Activated CD4-positive, alpha-beta T cell treated with anti-CD3 and anti-CD28 coated beads, Interleukin-2, amount 10 ng/mL, durations not matched to agents 24 days and 14 days (primary cell): Measurements from ENCODE around the gene HDAC1. TPM values are rescaled to one million over a fixed set of nuclear protein-coding genes. Genes with fewer than 3 reads are reported as not detected.
A peak's percentile ranks its signal among the peaks of the same experiment; 100 is the strongest.
"Not testable (repeated sequence)": the region's sequence is repeated elsewhere in the genome, so short reads cannot be mapped to it uniquely, and the experiment has no call there.

ENCODE experiments used
- DNase-seq: peaks from one replicate; pipeline ENCODE4 v3.0.0; 2022
- H3K27ac Mint-ChIP-seq: one replicate; pipeline ENCODE4 v1.8.0; 2022; ENCODE audit warnings: mild to moderate bottlenecking, mixed read lengths
- H3K27me3 Mint-ChIP-seq: one replicate; pipeline ENCODE4 v1.8.0; 2022; ENCODE audit warnings: mixed read lengths
- H3K36me3 Mint-ChIP-seq: one replicate; pipeline ENCODE4 v1.8.0; 2022; ENCODE audit warnings: low read depth, mild to moderate bottlenecking, mixed read lengths
- H3K4me1 Mint-ChIP-seq: one replicate; pipeline ENCODE4 v1.8.0; 2021; ENCODE audit warnings: mixed read lengths
- H3K4me3 Mint-ChIP-seq: one replicate; pipeline ENCODE4 v1.8.0; 2022; ENCODE audit warnings: mild to moderate bottlenecking, moderate library complexity, mixed read lengths
- H3K9me3 Mint-ChIP-seq: one replicate; pipeline ENCODE4 v1.8.0; 2021; ENCODE audit warnings: mixed read lengths
- intact Hi-C: fragments of 100-400 bp; cut with micrococcal nuclease; formaldehyde crosslinking; loops from one replicate; pipeline ENCODE4 v1.15.1; 2023
- total RNA-seq: library from RNA; stranded (reverse); gene quantifications from 2 replicates; pipeline ENCODE4 v1.2.3, GENCODE V29; 2022

The HDAC1 gene
- total RNA-seq, 1 donor from 2014 or later, result 181 TPM

DNA sequence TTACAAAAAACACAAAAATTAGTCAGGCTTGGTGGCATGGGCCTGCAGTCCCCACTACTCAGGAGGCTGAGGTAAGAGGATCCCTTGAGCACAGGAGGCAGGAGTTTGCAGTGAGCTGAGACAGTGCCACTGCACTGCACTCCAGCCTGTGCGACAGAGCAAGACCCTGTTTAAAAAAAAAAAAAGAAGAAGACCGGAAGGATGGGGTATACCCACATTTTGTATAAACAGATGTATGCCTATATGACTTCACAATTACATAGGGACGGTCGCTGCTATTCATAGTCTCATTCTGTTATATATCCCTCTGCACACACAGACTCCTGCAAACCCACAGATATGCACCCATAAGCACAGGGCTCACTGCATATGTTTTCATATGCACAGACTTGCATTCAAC, 28.1 kb upstream of the HDAC1 start:
- Mint-ChIP-seq H3K4me1 (peaks cover 36% of the 10 kb centered on the region), H3K27ac (peak overlapping the region; percentile 76), H3K4me3 (peak overlapping the region; percentile 31), H3K36me3 (peaks cover 38% of the 10 kb centered on the region), H3K27me3 (no peaks in the 10 kb centered on the region), H3K9me3 (no peaks in the 10 kb centered on the region)
- intact Hi-C loops, result loop anchor here (1.0 kb wide), 1 partner anchor 10 kb away; no protein-coding TSS in a partner anchor
- peak; percentile 70 for DNase-seq

DNA sequence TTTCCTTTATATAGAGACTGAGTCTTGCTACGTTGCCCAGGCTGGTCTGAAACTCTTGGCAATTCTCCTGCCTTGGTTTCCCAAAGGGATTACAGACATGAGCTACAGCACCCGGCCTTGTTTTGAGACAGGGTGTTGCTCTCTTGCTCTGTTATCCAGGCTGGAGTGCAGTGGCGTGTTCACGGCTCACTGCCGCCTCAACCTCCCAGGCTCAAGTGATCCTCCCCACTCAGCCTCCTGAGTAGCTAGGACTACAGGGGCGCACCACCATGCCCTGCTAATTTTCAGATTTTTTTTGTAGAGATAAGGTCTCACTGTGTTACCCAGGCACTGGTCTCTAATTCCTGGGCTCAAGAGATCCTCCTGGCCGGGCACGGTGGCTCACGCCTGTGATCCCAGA, 26.0 kb upstream of the HDAC1 start:
- Mint-ChIP-seq H3K4me1 (peaks cover 34% of the 10 kb centered on the region), H3K27me3 (no peaks in the 10 kb centered on the region), H3K27ac (peak overlapping the region; percentile 82), H3K36me3 (peaks cover 31% of the 10 kb centered on the region), H3K9me3 (no peaks in the 10 kb centered on the region), H3K4me3 (peak overlapping the region; percentile 47)
- intact Hi-C loops, result no loop called here
- DNase-seq, result peak; percentile 58

DNA sequence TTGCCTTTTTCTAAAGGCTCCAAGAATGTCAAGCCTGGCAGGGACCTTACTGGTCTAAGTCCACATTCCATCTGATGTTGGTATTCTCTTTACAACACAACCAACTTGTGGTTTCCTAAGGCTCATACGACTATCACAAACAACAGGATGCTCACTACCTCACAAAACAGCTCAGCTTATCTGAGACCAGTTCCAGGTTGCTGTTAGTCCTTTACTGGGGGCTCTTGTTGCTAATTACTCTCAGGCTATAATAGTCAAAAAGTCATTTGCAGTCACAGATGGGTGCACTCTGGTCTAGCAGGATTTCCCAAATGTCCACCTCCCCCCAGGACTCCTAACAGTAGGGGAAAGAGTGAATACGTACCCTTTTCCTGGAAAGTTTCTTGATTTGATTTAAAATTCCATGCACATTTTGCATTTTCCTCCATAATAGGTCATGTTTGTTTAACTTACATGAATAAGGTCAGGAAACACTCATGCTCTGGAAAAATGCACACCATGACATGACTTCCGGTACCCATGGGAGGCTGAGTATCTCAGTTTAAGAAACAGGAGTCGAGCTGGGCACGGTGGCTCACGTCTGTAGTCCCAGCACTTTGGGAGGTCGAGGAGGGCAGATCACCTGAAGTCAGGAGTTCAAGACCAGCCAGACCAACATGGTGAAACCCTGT, 24.8 kb upstream of the HDAC1 start:
- Mint-ChIP-seq H3K27ac (peak overlapping the region; percentile 98), H3K4me3 (peak overlapping the region; percentile 76), H3K36me3 (peaks cover 42% of the 10 kb centered on the region), H3K4me1 (peaks cover 44% of the 10 kb centered on the region), H3K27me3 (no peaks in the 10 kb centered on the region), H3K9me3 (no peaks in the 10 kb centered on the region)
- peak; percentile 75 for DNase-seq
- intact Hi-C loops, result no loop called here

DNA sequence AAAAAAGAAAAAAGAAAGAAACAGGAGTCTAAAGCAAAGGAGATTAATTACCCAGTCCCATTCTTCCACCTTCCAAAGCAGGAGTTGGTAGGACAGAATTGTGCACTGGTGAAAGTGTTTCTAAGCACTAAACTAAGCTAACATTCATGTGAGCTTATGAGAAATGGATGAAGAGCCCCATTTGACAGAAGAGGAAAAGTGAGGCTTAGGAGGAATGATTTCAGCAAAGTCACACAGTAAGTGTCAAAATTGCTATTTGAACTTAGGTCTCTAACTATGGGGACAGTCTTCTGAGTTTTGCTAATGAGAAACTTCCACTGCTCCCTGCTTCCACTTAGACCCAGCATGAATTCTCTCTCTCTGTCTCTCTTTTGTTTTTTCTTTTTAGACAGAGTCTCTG, 22.1 kb upstream of the HDAC1 start:
- no peaks in the 10 kb centered on the region for H3K27me3 Mint-ChIP-seq
- peak overlapping the region; percentile 32 for H3K4me3 Mint-ChIP-seq
- no peak for DNase-seq
- H3K9me3 Mint-ChIP-seq, result no peaks in the 10 kb centered on the region
- H3K4me1 Mint-ChIP-seq, result peaks cover 58% of the 10 kb centered on the region
- peaks cover 53% of the 10 kb centered on the region for H3K36me3 Mint-ChIP-seq
- intact Hi-C loops, result loop anchor here (5.0 kb wide), 1 partner anchor 53 kb away; no protein-coding TSS in a partner anchor
- peak overlapping the region; percentile 73 for H3K27ac Mint-ChIP-seq

DNA sequence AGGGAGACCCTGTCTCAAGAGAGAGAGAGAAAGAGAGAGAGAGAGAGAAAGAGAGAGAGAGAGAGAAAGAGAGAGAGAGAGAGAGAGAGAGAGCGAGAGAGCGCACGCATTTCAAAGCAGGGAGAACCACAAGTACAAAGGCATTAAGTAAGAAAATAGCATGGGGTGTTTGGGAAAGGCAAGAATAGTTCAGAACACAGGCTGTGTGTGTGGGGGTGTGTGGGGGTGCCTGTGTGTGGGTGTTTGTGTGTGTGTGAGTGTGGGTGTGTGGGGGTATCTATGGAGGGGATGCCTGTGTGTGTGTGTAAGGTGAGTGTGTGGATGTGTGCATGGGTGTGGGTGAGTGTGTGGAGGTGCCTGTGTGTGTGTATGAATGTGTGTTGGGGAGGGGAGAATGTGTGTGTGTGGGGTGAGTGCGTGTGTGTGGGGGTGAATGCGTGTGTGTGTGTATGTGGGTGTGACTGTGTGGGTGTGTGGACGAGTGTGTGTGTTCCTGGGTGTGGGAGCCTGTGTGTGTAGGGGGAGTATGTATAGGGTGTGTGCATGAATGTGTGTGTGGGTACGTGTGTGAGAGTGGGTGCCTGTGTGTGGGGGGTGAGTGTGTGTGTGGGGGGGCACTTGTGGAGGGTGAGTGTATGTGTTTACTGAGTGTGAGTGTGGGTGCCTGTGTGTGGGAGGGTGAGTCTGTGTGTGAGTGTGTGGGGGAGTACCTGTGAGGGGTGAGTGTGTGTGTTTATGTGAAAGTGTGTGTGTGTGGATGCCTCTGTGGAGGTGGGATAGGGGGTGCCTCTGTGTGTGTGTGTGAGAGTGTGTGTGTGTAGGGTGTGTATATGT, 19.1 kb upstream of the HDAC1 start:
- peak overlapping the region; percentile 88 for H3K4me3 Mint-ChIP-seq

DNA sequence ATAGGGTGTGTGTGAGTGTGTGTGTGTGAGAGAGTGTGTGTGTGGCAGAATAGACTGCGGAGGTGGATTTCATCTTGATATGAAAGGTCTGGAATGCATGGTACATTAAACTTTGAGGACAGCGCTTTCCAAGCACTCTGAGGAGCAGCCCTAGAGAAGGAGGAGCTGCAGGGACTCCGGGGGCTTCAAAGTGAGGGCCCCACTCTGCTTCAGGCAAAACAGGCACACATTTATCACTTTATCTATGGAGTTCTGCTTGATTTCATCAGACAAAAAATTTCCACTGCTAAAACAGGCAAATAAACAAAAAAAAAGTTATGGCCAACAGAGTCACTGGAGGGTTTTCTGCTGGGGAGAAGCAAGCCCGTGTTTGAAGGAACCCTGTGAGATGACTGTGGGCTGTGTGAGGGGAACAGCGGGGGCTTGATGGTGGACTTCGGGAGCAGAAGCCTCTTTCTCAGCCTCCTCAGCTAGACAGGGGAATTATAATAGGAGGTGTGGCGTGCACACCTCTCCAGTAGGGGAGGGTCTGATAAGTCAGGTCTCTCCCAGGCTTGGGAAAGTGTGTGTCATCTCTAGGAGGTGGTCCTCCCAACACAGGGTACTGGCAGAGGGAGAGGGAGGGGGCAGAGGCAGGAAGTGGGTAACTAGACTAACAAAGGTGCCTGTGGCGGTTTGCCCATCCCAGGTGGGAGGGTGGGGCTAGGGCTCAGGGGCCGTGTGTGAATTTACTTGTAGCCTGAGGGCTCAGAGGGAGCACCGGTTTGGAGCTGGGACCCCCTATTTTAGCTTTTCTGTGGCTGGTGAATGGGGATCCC, 18.3 kb upstream of the HDAC1 start:
- intact Hi-C loops, result loop anchor here (1.0 to 5.0 kb wide), 3 partner anchors 9 to 49 kb away; partner anchors contain the start of gene HDAC1
- H3K4me1 Mint-ChIP-seq, result peaks cover 56% of the 10 kb centered on the region
- DNase-seq, result peak; percentile 88
- peak overlapping the region; percentile 88 for H3K4me3 Mint-ChIP-seq
- peaks cover 66% of the 10 kb centered on the region for H3K36me3 Mint-ChIP-seq
- H3K27ac Mint-ChIP-seq, result peak overlapping the region; percentile 86
- H3K27me3 Mint-ChIP-seq, result no peaks in the 10 kb centered on the region
- H3K9me3 Mint-ChIP-seq, result no peaks in the 10 kb centered on the region

More for the DNA sequence above, 19.1 kb upstream of the HDAC1 start:
- Mint-ChIP-seq H3K9me3 (no peaks in the 10 kb centered on the region), H3K27me3 (no peaks in the 10 kb centered on the region), H3K4me1 (peaks cover 51% of the 10 kb centered on the region), H3K27ac (peak overlapping the region; percentile 86), H3K36me3 (peaks cover 58% of the 10 kb centered on the region)
- intact Hi-C loops, result loop anchor here (1.0 to 5.0 kb wide), 4 partner anchors 8 to 50 kb away; partner anchors contain the start of gene HDAC1
- peak; percentile 75 for DNase-seq

GRCh38 chr1:32274646-32275340, 17.1 kb upstream of the HDAC1 start:
- intact Hi-C loops, result loop anchor here (5.0 kb wide), 1 partner anchor 48 kb away; no protein-coding TSS in a partner anchor

GRCh38 chr1:32275424-32275823, 16.5 kb upstream of the HDAC1 start:
- intact Hi-C loops, result no loop called here
- H3K36me3 Mint-ChIP-seq, result peaks cover 78% of the 10 kb centered on the region
- no peaks in the 10 kb centered on the region for H3K9me3 Mint-ChIP-seq
- peaks cover 55% of the 10 kb centered on the region for H3K4me1 Mint-ChIP-seq
- no peak overlapping the region for H3K27ac Mint-ChIP-seq
- no peak overlapping the region for H3K4me3 Mint-ChIP-seq
- DNase-seq, result no peak
- H3K27me3 Mint-ChIP-seq, result no peaks in the 10 kb centered on the region

More at GRCh38 chr1:32274646-32275340, 17.1 kb upstream of the HDAC1 start:
- DNase-seq, result no peak
- Mint-ChIP-seq H3K4me1 (peaks cover 57% of the 10 kb centered on the region), H3K4me3 (peak overlapping the region; percentile 31), H3K9me3 (no peaks in the 10 kb centered on the region), H3K27me3 (no peaks in the 10 kb centered on the region), H3K27ac (peak overlapping the region; percentile 86), H3K36me3 (peaks cover 76% of the 10 kb centered on the region)

DNA sequence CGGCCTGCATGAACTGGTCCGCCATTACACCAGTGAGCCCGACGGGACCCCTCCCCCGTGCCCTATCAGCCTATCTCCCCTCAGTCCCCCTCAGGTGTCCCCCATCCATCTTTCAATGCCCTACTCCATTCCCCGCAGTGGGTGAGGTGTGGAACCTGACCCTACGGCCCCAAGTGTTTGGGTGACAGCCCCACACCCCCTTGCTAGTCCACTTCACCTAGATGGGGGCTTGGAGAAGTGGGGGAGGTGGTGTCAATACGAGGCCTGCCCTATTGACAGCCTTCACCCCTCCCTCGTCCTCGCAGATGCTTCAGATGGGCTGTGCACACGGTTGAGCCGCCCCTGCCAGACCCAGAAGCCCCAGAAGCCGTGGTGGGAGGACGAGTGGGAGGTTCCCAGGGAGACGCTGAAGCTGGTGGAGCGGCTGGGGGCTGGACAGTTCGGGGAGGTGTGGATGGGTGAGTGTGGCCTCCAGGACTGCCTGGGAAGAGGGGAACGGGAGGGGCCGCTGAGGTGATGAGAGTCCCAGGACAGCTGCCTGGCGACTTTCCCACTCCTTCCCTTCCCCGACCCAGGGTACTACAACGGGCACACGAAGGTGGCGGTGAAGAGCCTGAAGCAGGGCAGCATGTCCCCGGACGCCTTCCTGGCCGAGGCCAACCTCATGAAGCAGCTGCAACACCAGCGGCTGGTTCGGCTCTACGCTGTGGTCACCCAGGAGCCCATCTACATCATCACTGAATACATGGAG, 15.7 kb upstream of the HDAC1 start:
- no peak for DNase-seq
- Mint-ChIP-seq H3K36me3 (peaks cover 78% of the 10 kb centered on the region), H3K4me3 (no peak overlapping the region), H3K9me3 (no peaks in the 10 kb centered on the region), H3K27ac (peak overlapping the region; percentile 37), H3K4me1 (peaks cover 53% of the 10 kb centered on the region), H3K27me3 (no peaks in the 10 kb centered on the region)
- intact Hi-C loops, result no loop called here

DNA sequence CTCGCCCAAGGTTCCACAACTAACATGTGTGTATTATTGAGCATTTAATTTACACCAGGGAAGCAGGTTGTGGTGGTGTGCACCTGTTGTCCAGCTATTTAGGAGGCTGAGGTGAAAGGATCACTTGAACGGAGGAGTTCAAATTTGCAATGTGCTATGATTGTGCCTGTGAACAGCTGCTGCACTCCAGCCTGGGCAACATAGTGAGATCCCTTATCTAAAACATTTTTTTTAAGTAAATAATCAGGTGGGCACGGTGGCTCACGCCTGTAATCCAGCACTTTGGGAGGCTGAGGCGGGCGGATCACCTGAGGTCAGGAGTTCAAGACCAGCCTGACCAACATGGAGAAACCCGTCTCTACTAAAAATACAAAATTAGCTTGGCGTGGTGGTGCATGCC, 7.1 kb upstream of the HDAC1 start:
- intact Hi-C loops, H3K4me3 Mint-ChIP-seq, H3K9me3 Mint-ChIP-seq, DNase-seq, H3K27me3 Mint-ChIP-seq, H3K4me1 Mint-ChIP-seq, H3K27ac Mint-ChIP-seq: not testable (repeated sequence)
- peaks cover 49% of the 10 kb centered on the region for H3K36me3 Mint-ChIP-seq

DNA sequence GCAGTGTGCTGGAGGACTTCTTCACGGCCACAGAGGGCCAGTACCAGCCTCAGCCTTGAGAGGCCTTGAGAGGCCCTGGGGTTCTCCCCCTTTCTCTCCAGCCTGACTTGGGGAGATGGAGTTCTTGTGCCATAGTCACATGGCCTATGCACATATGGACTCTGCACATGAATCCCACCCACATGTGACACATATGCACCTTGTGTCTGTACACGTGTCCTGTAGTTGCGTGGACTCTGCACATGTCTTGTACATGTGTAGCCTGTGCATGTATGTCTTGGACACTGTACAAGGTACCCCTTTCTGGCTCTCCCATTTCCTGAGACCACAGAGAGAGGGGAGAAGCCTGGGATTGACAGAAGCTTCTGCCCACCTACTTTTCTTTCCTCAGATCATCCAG, 6.2 kb upstream of the HDAC1 start:
- H3K27ac Mint-ChIP-seq, result no peak overlapping the region

DNA sequence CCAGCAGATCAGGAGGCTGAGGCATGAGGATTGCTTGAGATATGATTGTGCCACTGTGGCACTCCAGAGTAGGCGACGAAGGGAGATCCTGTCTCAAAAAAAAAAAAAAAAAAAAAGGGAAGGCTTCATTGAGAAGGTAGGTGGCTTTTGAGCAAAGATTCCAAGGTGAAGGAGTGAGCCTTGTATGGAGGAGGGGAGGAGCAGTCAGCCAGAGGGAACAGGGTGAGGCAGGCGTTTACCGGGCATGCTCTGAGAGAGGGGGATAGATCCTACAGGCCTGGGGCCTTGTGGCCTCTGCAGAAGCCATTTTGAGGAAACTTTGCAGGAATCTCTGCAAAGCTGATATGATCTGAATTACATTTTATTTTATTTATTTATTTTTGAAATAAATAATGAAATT, 5.1 kb upstream of the HDAC1 start:
- Mint-ChIP-seq H3K4me1 (peaks cover 3% of the 10 kb centered on the region), H3K36me3 (peaks cover 37% of the 10 kb centered on the region), H3K4me3 (no peak overlapping the region), H3K27ac (no peak overlapping the region), H3K9me3 (no peaks in the 10 kb centered on the region), H3K27me3 (no peaks in the 10 kb centered on the region)
- no peak for DNase-seq
- intact Hi-C loops, result no loop called here

More for the DNA sequence above, 6.2 kb upstream of the HDAC1 start:
- H3K36me3 Mint-ChIP-seq, result peaks cover 43% of the 10 kb centered on the region
- no peak overlapping the region for H3K4me3 Mint-ChIP-seq
- intact Hi-C loops, result no loop called here
- no peaks in the 10 kb centered on the region for H3K27me3 Mint-ChIP-seq
- H3K4me1 Mint-ChIP-seq, result peaks cover 2% of the 10 kb centered on the region
- no peak for DNase-seq
- H3K9me3 Mint-ChIP-seq, result no peaks in the 10 kb centered on the region
